HCT116 (cell line): ENCODE measurements around the gene NLRP1. TPM values are rescaled to one million over a fixed set of nuclear protein-coding genes. Genes with fewer than 3 reads are reported as not detected.

Experiments
- ATAC-seq: fragments of 200-7000 bp; cut with Tn5 transposase; 2 replicates; pipeline ENCODE4 v1.9.1; 2020; ENCODE audit warnings: mild to moderate bottlenecking, moderate library complexity
- BruUV-seq: library from RNA; stranded (reverse); fragments of 400-500 nt; replicated peaks from 2 replicates; lab custom pipeline; 2021; lab: Mats Ljungman, UMichigan
- CTCF ChIA-PET: fragments of 300-600 bp; sonication (Branson Sonifier 250); formaldehyde crosslinking; loops from one replicate; lab custom pipeline; 2021; ENCODE audit warnings: antibody characterized with exemption; lab: Charles Lee
- POLR2A ChIA-PET: fragments of 300-600, 350-600 bp; sonication (Branson Sonifier 250); formaldehyde crosslinking; loops from one replicate; lab custom pipeline; 2021; ENCODE audit warnings: antibody characterized with exemption; lab: Charles Lee
- RAD21 ChIA-PET, 2 experiments: fragments of 300-600 bp; sonication (Branson Sonifier 250); formaldehyde crosslinking; loops; one replicate each; lab custom pipeline; 2023; ENCODE audit warnings: low total read pairs in 2 of 2; ENCODE audit not compliant: uncharacterized antibody in 2 of 2, unreplicated experiment in 2 of 2, low non-redundant PET in 1 of 2; lab: Charles Lee
- DNase-seq: peaks from one replicate; pipeline ENCODE4 v3.0.0-alpha.2; 2010; ENCODE audit warnings: low read depth, low spot score
- H2AFZ ChIP-seq: fragments of 200-600 bp; shearing (Covaris generic), sonication (generic); 2 replicates; pipeline ENCODE4 v1.6.1; 2017; ENCODE audit warnings: low read depth, mixed run types, mixed read lengths, antibody characterized with exemption, low read length; ENCODE audit not compliant: poor library complexity, severe bottlenecking
- H3K27ac ChIP-seq: 2 replicates; pipeline ENCODE4 v1.5.1; 2012; ENCODE audit warnings: low read depth, low read length
- H3K27me3 ChIP-seq: fragments of 200-600 bp; sonication (generic); 2 replicates; pipeline ENCODE4 v1.6.1; 2016; ENCODE audit warnings: mixed run types, low read length, mixed read lengths; ENCODE audit not compliant: insufficient read depth
- H3K36me3 ChIP-seq, 2 experiments: fragments of 200-500 bp in 1 of 2; fragments of 200-600 bp in 1 of 2; sonication (Bioruptor generic) in 1 of 2; sonication (generic) in 1 of 2; 2 replicates each; pipeline versions ENCODE4 v1.5.1 to v1.6.1; 2014 to 2016; ENCODE audit warnings: low read length in 2 of 2, inconsistent platforms in 1 of 2, mixed read lengths in 1 of 2, mixed run types in 1 of 2; ENCODE audit not compliant: insufficient read depth in 2 of 2, control insufficient read depth in 1 of 2
- H3K4me1 ChIP-seq, 2 experiments: fragments of 200-600 bp in 1 of 2; sonication (generic) in 1 of 2; 2 replicates each; pipeline versions ENCODE4 v1.5.1 to v1.6.1; 2012 to 2017; ENCODE audit warnings: low read length in 2 of 2, inconsistent platforms in 1 of 2, mild to moderate bottlenecking in 1 of 2, mixed read lengths in 1 of 2, mixed run types in 1 of 2, moderate library complexity in 1 of 2; ENCODE audit not compliant: insufficient read depth in 2 of 2, control insufficient read depth in 1 of 2
- H3K4me2 ChIP-seq: fragments of 200-600 bp; sonication (generic); 2 replicates; pipeline ENCODE4 v1.6.1; 2017; ENCODE audit warnings: mixed run types, low read length, mixed read lengths
- H3K4me3 ChIP-seq, 2 experiments: fragments of 200-600 bp in 1 of 2; sonication (generic) in 1 of 2; replicated peaks in 1 of 2; 2 replicates each; pipeline ENCODE4 v1.5.1; 2011 to 2016; ENCODE audit warnings: low read length in 2 of 2, control low read depth in 1 of 2, low read depth in 1 of 2, mild to moderate bottlenecking in 1 of 2, mixed read lengths in 1 of 2, mixed run types in 1 of 2
- H3K79me2 ChIP-seq: fragments of 200-600 bp; sonication (generic); 2 replicates; pipeline ENCODE4 v1.6.1; 2017; ENCODE audit warnings: mild to moderate bottlenecking, mixed run types, low read length, moderate library complexity, mixed read lengths; ENCODE audit not compliant: insufficient read depth
- H3K9ac ChIP-seq: fragments of 200-600 bp; sonication (generic); 2 replicates; pipeline ENCODE4 v1.6.1; 2016; ENCODE audit warnings: low read length, mixed read lengths
- H3K9me2 ChIP-seq: fragments of 200-600 bp; sonication (generic), shearing (Covaris generic); 2 replicates; pipeline ENCODE4 v1.6.1; 2017; ENCODE audit warnings: mixed run types, mild to moderate bottlenecking, moderate library complexity; ENCODE audit not compliant: insufficient read depth
- H3K9me3 ChIP-seq, 2 experiments: fragments of 200-500 bp in 1 of 2; fragments of 200-600 bp in 1 of 2; sonication (Bioruptor generic) in 1 of 2; sonication (generic) in 1 of 2; 2 replicates each; pipeline ENCODE4 v1.6.1; 2014 to 2017; ENCODE audit warnings: low read length in 2 of 2, mixed read lengths in 2 of 2, inconsistent platforms in 1 of 2, low read depth in 1 of 2, mild to moderate bottlenecking in 1 of 2, mixed run types in 1 of 2, moderate library complexity in 1 of 2; ENCODE audit not compliant: control insufficient read depth in 1 of 2, insufficient read depth in 1 of 2
- H4K20me1 ChIP-seq: fragments of 200-600 bp; sonication (generic), shearing (Covaris generic); 2 replicates; pipeline ENCODE4 v1.6.1; 2017; ENCODE audit warnings: mixed run types, mild to moderate bottlenecking, moderate library complexity; ENCODE audit not compliant: insufficient read depth
- ATF3 ChIP-seq: IDR thresholded peaks from 2 replicates; pipeline ENCODE4 v1.6.1; 2012
- CBX3 ChIP-seq: IDR thresholded peaks from 2 replicates; pipeline ENCODE4 v1.6.1; 2012; ENCODE audit warnings: low read depth
- ELF1 ChIP-seq: IDR thresholded peaks from 2 replicates; pipeline ENCODE4 v1.6.1; 2012; ENCODE audit warnings: low read depth, borderline replicate concordance
- EZH2 ChIP-seq: fragments of 200-600 bp; sonication (generic); IDR thresholded peaks from 2 replicates; pipeline ENCODE4 v1.6.1; 2017; ENCODE audit warnings: antibody characterized with exemption, mixed run types
- FOSL1 ChIP-seq: IDR thresholded peaks from 2 replicates; pipeline ENCODE4 v1.6.1; 2012; ENCODE audit warnings: low read depth
- JUND ChIP-seq: IDR thresholded peaks from 2 replicates; pipeline ENCODE4 v1.6.1; 2012
- POLR2A ChIP-seq: IDR thresholded peaks from 2 replicates; pipeline ENCODE4 v1.7.0; 2011; ENCODE audit warnings: borderline replicate concordance; ENCODE audit not compliant: insufficient read depth, insufficient read length; ENCODE audit errors: extremely low read depth
- POLR2AphosphoS5 ChIP-seq: IDR thresholded peaks from 2 replicates; pipeline ENCODE4 v1.6.1; 2011; ENCODE audit warnings: mild to moderate bottlenecking, low read depth, low read length, moderate library complexity
- RAD21 ChIP-seq: IDR thresholded peaks from 2 replicates; pipeline ENCODE4 v1.6.1; 2012; ENCODE audit warnings: low read depth, mild to moderate bottlenecking
- REST ChIP-seq: IDR thresholded peaks from 2 replicates; pipeline ENCODE4 v1.6.1; 2012; ENCODE audit warnings: low read depth
- SIN3A ChIP-seq: IDR thresholded peaks from 2 replicates; pipeline ENCODE4 v1.6.1; 2012; ENCODE audit warnings: low read depth
- SP1 ChIP-seq: IDR thresholded peaks from 2 replicates; pipeline ENCODE4 v1.6.1; 2012; ENCODE audit warnings: low read depth
- SRF ChIP-seq: IDR thresholded peaks from 2 replicates; pipeline ENCODE4 v1.6.1; 2012; ENCODE audit warnings: low read depth
- TCF7L2 ChIP-seq: IDR thresholded peaks from 2 replicates; pipeline ENCODE4 v1.7.0; 2011; ENCODE audit warnings: borderline replicate concordance, inconsistent platforms; ENCODE audit not compliant: insufficient read depth, insufficient read length; ENCODE audit errors: extremely low read depth
- YY1 ChIP-seq: IDR thresholded peaks from 2 replicates; pipeline ENCODE4 v1.6.1; 2011; ENCODE audit warnings: low read length, low read depth, moderate library complexity, mild to moderate bottlenecking; ENCODE audit not compliant: insufficient replicate concordance; ENCODE audit errors: extremely low read depth
- ZFX ChIP-seq: fragments of 450-650 bp; IDR thresholded peaks from 2 replicates; pipeline ENCODE4 v1.6.1; 2017
- ZNF274 ChIP-seq: fragments of 200-500 bp; sonication (Bioruptor generic); IDR thresholded peaks from 2 replicates; pipeline ENCODE4 v1.6.1; 2014; ENCODE audit warnings: mild to moderate bottlenecking, low read depth, low read length, inconsistent platforms
- intact Hi-C: fragments of 100-400 bp; cut with micrococcal nuclease; formaldehyde crosslinking; loops from 2 replicates; pipeline ENCODE4 v1.10.0; 2022
- total RNA-seq: library from RNA; stranded (reverse); gene quantifications from one replicate; pipeline ENCODE4 v1.2.1, GENCODE V29; 2021; ENCODE audit not compliant: unreplicated experiment
- TF ChIP-seq, protein P1 (sequence below): IDR thresholded peaks from 2 replicates; pipeline ENCODE4 v1.6.1; 2011; ENCODE audit warnings: mild to moderate bottlenecking, low read length, moderate library complexity; ENCODE audit not compliant: insufficient replicate concordance; ENCODE audit errors: extremely low read depth
- TF ChIP-seq, protein P2 (sequence below), 3 experiments: fragments of 200-600 bp in 1 of 3; sonication (generic) in 1 of 3; IDR thresholded peaks in 2 of 3; conservative IDR thresholded peaks in 1 of 3; 2 replicates each; pipeline ENCODE4 v1.5.1; 2012 to 2017; ENCODE audit warnings: low read depth in 2 of 3, low read length in 2 of 3, antibody characterized with exemption in 1 of 3, borderline replicate concordance in 1 of 3, control low read depth in 1 of 3, mild to moderate bottlenecking in 1 of 3, mixed read lengths in 1 of 3, mixed run types in 1 of 3, moderate library complexity in 1 of 3; ENCODE audit not compliant: insufficient read depth in 1 of 3

NLRP1 gene
- total RNA-seq, 1 experiment from 2014 or later = 7.2 TPM

GRCh38 chr17:5514976-5515375, 69.3 kb downstream of the NLRP1 start:
- intact Hi-C loops = no loop called here
- H3K36me3 ChIP-seq = no peaks in the 10 kb centered on the region
- H2AFZ ChIP-seq = no peak overlapping the region
- H3K4me1 ChIP-seq = peaks cover 13 to 19% of the 10 kb centered on the region in 2 experiments; a peak in 3 of 4 replicates
- H3K4me2 ChIP-seq = no peak overlapping the region
- H3K9me2 ChIP-seq = no peaks in the 10 kb centered on the region
- DNase-seq (no peak), ATAC-seq (no peak)
- H3K4me3 ChIP-seq = no peak overlapping the region
- BruUV-seq = no TSS peak
- H4K20me1 ChIP-seq = no peaks in the 10 kb centered on the region
- no peak overlapping the region for H3K27ac ChIP-seq
- no peak overlapping the region for H3K9ac ChIP-seq
- TF ChIP-seq JUND = no peak
- no peak for TF ChIP-seq YY1
- no peak for TF ChIP-seq ATF3
- no peak for TF ChIP-seq ZNF274
- no peak for TF ChIP-seq POLR2AphosphoS5
- no peak for TF ChIP-seq ELF1
- no peak for TF ChIP-seq SP1
- TF ChIP-seq POLR2A = no peak
- TF ChIP-seq FOSL1 = no peak
- TF ChIP-seq EZH2 = no peak
- TF ChIP-seq, protein P1, sequence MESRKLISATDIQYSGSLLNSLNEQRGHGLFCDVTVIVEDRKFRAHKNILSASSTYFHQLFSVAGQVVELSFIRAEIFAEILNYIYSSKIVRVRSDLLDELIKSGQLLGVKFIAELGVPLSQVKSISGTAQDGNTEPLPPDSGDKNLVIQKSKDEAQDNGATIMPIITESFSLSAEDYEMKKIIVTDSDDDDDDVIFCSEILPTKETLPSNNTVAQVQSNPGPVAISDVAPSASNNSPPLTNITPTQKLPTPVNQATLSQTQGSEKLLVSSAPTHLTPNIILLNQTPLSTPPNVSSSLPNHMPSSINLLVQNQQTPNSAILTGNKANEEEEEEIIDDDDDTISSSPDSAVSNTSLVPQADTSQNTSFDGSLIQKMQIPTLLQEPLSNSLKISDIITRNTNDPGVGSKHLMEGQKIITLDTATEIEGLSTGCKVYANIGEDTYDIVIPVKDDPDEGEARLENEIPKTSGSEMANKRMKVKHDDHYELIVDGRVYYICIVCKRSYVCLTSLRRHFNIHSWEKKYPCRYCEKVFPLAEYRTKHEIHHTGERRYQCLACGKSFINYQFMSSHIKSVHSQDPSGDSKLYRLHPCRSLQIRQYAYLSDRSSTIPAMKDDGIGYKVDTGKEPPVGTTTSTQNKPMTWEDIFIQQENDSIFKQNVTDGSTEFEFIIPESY = no peak
- no peak for TF ChIP-seq TCF7L2
- no peak for TF ChIP-seq RAD21
- TF ChIP-seq SIN3A = no peak
- TF ChIP-seq REST = no peak
- no peak for TF ChIP-seq ZFX
- TF ChIP-seq SRF = no peak
- TF ChIP-seq CBX3 = no peak
- TF ChIP-seq, protein P2, sequence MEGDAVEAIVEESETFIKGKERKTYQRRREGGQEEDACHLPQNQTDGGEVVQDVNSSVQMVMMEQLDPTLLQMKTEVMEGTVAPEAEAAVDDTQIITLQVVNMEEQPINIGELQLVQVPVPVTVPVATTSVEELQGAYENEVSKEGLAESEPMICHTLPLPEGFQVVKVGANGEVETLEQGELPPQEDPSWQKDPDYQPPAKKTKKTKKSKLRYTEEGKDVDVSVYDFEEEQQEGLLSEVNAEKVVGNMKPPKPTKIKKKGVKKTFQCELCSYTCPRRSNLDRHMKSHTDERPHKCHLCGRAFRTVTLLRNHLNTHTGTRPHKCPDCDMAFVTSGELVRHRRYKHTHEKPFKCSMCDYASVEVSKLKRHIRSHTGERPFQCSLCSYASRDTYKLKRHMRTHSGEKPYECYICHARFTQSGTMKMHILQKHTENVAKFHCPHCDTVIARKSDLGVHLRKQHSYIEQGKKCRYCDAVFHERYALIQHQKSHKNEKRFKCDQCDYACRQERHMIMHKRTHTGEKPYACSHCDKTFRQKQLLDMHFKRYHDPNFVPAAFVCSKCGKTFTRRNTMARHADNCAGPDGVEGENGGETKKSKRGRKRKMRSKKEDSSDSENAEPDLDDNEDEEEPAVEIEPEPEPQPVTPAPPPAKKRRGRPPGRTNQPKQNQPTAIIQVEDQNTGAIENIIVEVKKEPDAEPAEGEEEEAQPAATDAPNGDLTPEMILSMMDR (IDR thresholded peaks at IDR 0.05 in 2 of 3, conservative IDR thresholded peaks at IDR 0.05 in 1 of 3; ENCODE audit: borderline replicate concordance in 1 of 3, insufficient read depth in 1 of 3, low read depth in 2 of 3, low read length in 2 of 3) = no peak
- H3K27me3 ChIP-seq = no peaks in the 10 kb centered on the region
- ChIA-PET RAD21 (no interaction called here), CTCF (no interaction called here), POLR2A (no interaction called here)
- H3K9me3 ChIP-seq = no peaks in the 10 kb centered on the region
- no peaks in the 10 kb centered on the region for H3K79me2 ChIP-seq
